IMR-90 (cell line): ENCODE measurements around the gene GMEB2. TPM values are rescaled to one million over a fixed set of nuclear protein-coding genes. Genes with fewer than 3 reads are reported as not detected.
"Not testable (repeated sequence)": the region's sequence is repeated elsewhere in the genome, so short reads cannot be mapped to it uniquely, and the experiment has no call there.

Experiments
- ATAC-seq: fragments of 200-7000 bp; cut with Tn5 transposase; 2 replicates; pipeline ENCODE4 v1.9.1; 2020; ENCODE audit warnings: low read depth, mild to moderate bottlenecking, moderate library complexity
- BruUV-seq: library from RNA; stranded (reverse); fragments of 400-500 nt; replicated peaks from 2 replicates; lab custom pipeline; 2021; lab: Mats Ljungman, UMichigan
- CTCF ChIA-PET: fragments of 300-600 bp; formaldehyde crosslinking; extraction: SDS; loops from one replicate; lab custom pipeline; 2021; ENCODE audit warnings: antibody characterized with exemption; lab: Yijun Ruan, JAX
- POLR2A ChIA-PET: fragments of 300-600 bp; sonication (Branson Sonifier 250); formaldehyde crosslinking; loops from one replicate; lab custom pipeline; 2022; ENCODE audit warnings: antibody characterized with exemption; ENCODE audit not compliant: unreplicated experiment; lab: Charles Lee
- DNase-seq: peaks from one replicate; pipeline ENCODE4 v3.0.0; 2013
- H2AFZ ChIP-seq: replicated peaks from 2 replicates; pipeline ENCODE3; 2013; ENCODE audit warnings: low read length, mild to moderate bottlenecking; ENCODE audit not compliant: poor library complexity
- H2AK5ac ChIP-seq: 2 replicates; pipeline ENCODE4 v1.6.1; 2013; ENCODE audit warnings: low read depth, low read length, inconsistent platforms
- H2AK9ac ChIP-seq: replicated peaks from 2 replicates; pipeline ENCODE3; 2013; ENCODE audit warnings: mild to moderate bottlenecking, low read depth, low read length, moderate library complexity; ENCODE audit not compliant: poor library complexity
- H2BK120ac ChIP-seq: 2 replicates; pipeline ENCODE4 v1.6.1; 2013; ENCODE audit warnings: low read depth, low read length, inconsistent platforms
- H2BK15ac ChIP-seq: 3 replicates; pipeline ENCODE4 v1.6.1; 2013; ENCODE audit warnings: low read depth, low read length, inconsistent platforms
- H2BK20ac ChIP-seq: 2 replicates; pipeline ENCODE4 v1.6.1; 2013; ENCODE audit warnings: low read depth, mild to moderate bottlenecking, inconsistent platforms, low read length, moderate library complexity
- H2BK5ac ChIP-seq: 2 replicates; pipeline ENCODE4 v1.6.1; 2013; ENCODE audit warnings: mild to moderate bottlenecking, low read depth, low read length, inconsistent platforms; ENCODE audit not compliant: poor library complexity, severe bottlenecking
- H3K14ac ChIP-seq: replicated peaks from 2 replicates; pipeline ENCODE4 v1.6.1; 2013; ENCODE audit warnings: low read depth, low read length, inconsistent platforms
- H3K18ac ChIP-seq: 2 replicates; pipeline ENCODE4 v1.6.1; 2013; ENCODE audit warnings: low read depth, low read length, control low read depth
- H3K23ac ChIP-seq: 2 replicates; pipeline ENCODE4 v1.6.1; 2013; ENCODE audit warnings: low read depth, low read length, inconsistent platforms
- H3K27ac ChIP-seq: 2 replicates; pipeline ENCODE4 v1.5.1; 2013; ENCODE audit warnings: mild to moderate bottlenecking, control low read depth, low read length; ENCODE audit not compliant: insufficient read depth
- H3K27me3 ChIP-seq: 2 replicates; pipeline ENCODE4 v1.6.1; 2013; ENCODE audit warnings: low read length; ENCODE audit not compliant: control insufficient read depth, insufficient read depth
- H3K36me3 ChIP-seq: 2 replicates; pipeline ENCODE4 v1.6.1; 2013; ENCODE audit warnings: low read length, mixed read lengths; ENCODE audit not compliant: control insufficient read depth, insufficient read depth
- H3K4ac ChIP-seq: 2 replicates; pipeline ENCODE4 v1.6.1; 2013; ENCODE audit warnings: low read depth, low read length, inconsistent platforms
- H3K4me1 ChIP-seq: 2 replicates; pipeline ENCODE4 v1.6.1; 2013; ENCODE audit warnings: low read length, mixed read lengths; ENCODE audit not compliant: control insufficient read depth, insufficient read depth
- H3K4me2 ChIP-seq: 2 replicates; pipeline ENCODE4 v1.6.1; 2013; ENCODE audit warnings: low read depth, mild to moderate bottlenecking, control low read depth, low read length, moderate library complexity
- H3K4me3 ChIP-seq: 2 replicates; pipeline ENCODE4 v1.5.1; 2013; ENCODE audit warnings: low read depth, mild to moderate bottlenecking, control low read depth, low read length, moderate library complexity; ENCODE audit not compliant: insufficient read depth
- H3K56ac ChIP-seq: 2 replicates; pipeline ENCODE4 v1.6.1; 2013; ENCODE audit warnings: low read length, inconsistent platforms; ENCODE audit not compliant: insufficient read depth; ENCODE audit errors: extremely low read depth
- H3K79me1 ChIP-seq, 2 experiments: 2 replicates each; pipeline ENCODE4 v1.6.1; 2013; ENCODE audit warnings: low read length in 2 of 2, inconsistent platforms in 1 of 2, low read depth in 1 of 2
- H3K9ac ChIP-seq: 2 replicates; pipeline ENCODE4 v1.6.1; 2013; ENCODE audit warnings: low read depth, low read length, control low read depth
- H3K9me1 ChIP-seq: 2 replicates; pipeline ENCODE4 v1.6.1; 2013; ENCODE audit warnings: low read length, inconsistent platforms; ENCODE audit not compliant: insufficient read depth
- H3K9me3 ChIP-seq: 2 replicates; pipeline ENCODE4 v1.6.1; 2013; ENCODE audit warnings: low read length; ENCODE audit not compliant: control insufficient read depth, insufficient read depth
- H4K20me1 ChIP-seq: 2 replicates; pipeline ENCODE4 v1.6.1; 2013; ENCODE audit warnings: low read length, inconsistent platforms; ENCODE audit not compliant: insufficient read depth
- H4K5ac ChIP-seq: 2 replicates; pipeline ENCODE4 v1.6.1; 2013; ENCODE audit warnings: mild to moderate bottlenecking, low read depth, low read length, control low read depth
- H4K8ac ChIP-seq, 2 experiments: 2 replicates each; pipeline ENCODE4 v1.6.1; 2013; ENCODE audit warnings: low read depth in 2 of 2, low read length in 2 of 2, control low read depth in 1 of 2, inconsistent platforms in 1 of 2
- H4K91ac ChIP-seq: 2 replicates; pipeline ENCODE4 v1.6.1; 2013; ENCODE audit warnings: low read depth, low read length, inconsistent platforms; ENCODE audit not compliant: insufficient read depth
- WGBS, 2 experiments: methylation state at CpG; one replicate each; pipeline versions ENCODE4 v1.1.5 to v1.1.7; 2013; ENCODE audit warnings: missing lambda C conversion rate in 2 of 2; ENCODE audit not compliant: insufficient read length in 1 of 2; ENCODE audit errors: extremely low coverage in 2 of 2; 5-methylcytosine and 5-hydroxymethylcytosine counted together
- dilution Hi-C: fragments of 300-500 bp; cut with HindIII; formaldehyde crosslinking; loops from one replicate; pipeline ENCODE4 v1.14.3; 2018; ENCODE audit warnings: low sequenced_read_pairs; ENCODE audit not compliant: unreplicated experiment
- in situ Hi-C: fragments of 300-500 bp; cut with MboI; formaldehyde crosslinking; loops from 3 replicates; pipeline ENCODE4 v1.14.3; 2019; ENCODE audit warnings: low sequenced_read_pairs, inconsistent platforms, mixed read lengths
- intact Hi-C: fragments of 100-400 bp; cut with micrococcal nuclease; formaldehyde crosslinking; loops from 2 replicates; pipeline ENCODE4 v1.10.0; 2022
- polyA plus RNA-seq, 3 experiments: library from polyadenylated mRNA; depleted of rRNA; stranded (reverse); fragments of >200 nt; gene quantifications; 2 replicates each; pipeline ENCODE4 v1.2.3, GENCODE V29; 2012; ENCODE audit warnings: low replicate concordance in 1 of 3
- total RNA-seq: library from RNA; depleted of rRNA; stranded (reverse); fragments of >200 nt; gene quantifications from 2 replicates; pipeline ENCODE4 v1.2.3, GENCODE V29; 2012

Gene GMEB2
- total and polyA plus RNA-seq, 2 of the 4 experiments (the other 2 are of a cell fraction), result 5.0 to 10.0 TPM

DNA sequence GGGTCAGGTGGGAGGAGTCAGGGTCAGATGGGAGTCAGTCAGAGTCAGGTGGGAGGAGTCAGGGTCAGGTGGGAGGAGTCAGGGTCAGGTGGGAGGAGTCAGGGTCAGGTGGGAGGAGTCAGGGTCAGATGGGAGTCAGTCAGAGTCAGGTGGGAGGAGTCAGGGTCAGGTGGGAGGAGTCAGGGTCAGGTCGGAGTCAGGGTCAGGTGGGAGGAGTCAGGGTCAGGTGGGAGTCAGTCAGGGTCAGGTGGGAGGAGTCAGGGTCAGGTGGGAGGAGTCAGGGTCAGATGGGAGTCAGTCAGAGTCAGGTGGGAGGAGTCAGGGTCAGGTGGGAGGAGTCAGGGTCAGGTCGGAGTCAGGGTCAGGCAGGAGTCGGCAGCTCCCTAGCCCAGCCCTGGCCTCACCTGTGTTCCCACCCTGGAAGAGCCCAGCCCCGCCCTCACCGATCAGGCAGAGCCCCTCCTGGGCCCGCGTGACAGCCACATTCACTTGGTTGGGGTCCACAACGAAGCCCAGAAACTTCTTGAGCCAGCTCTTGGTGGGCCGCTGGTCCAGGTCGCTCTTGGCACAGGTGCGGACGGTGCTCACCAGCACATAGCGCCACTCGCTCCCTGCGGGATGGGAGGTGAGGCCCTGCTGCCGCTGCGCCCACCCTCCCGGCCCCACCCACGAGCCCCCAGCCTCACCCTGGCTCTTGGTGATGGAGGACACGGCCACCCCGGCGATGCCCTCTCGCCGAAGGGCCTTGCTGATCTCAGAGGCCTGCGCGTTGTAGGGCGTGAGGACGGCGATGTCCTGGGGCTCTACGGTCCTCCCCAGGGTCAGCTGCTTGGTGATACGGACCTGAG, 67.2 kb downstream of the GMEB2 start:
- H2AFZ ChIP-seq, H4K91ac ChIP-seq, intact Hi-C loops, H2AK5ac ChIP-seq, H3K9me1 ChIP-seq, H3K14ac ChIP-seq, H3K27ac ChIP-seq, H3K4me1 ChIP-seq, H2BK120ac ChIP-seq, H3K79me1 ChIP-seq, H3K9me3 ChIP-seq, in situ Hi-C loops, H3K9ac ChIP-seq, POLR2A ChIA-PET, H3K4ac ChIP-seq, dilution Hi-C loops, H4K8ac ChIP-seq, H4K20me1 ChIP-seq, H2BK5ac ChIP-seq, CTCF ChIA-PET, DNase-seq, H3K4me3 ChIP-seq, H2BK15ac ChIP-seq, H3K18ac ChIP-seq, H3K56ac ChIP-seq, H2BK20ac ChIP-seq, H3K27me3 ChIP-seq, BruUV-seq, H2AK9ac ChIP-seq, ATAC-seq, H4K5ac ChIP-seq, H3K23ac ChIP-seq, H3K4me2 ChIP-seq: not testable (repeated sequence)
- 93% methylated on average over 23 of the region's 31 CpGs; no CpG with 5 or more reads in 1 of the 2 experiments for WGBS, 2 experiments
- H3K36me3 ChIP-seq, result peaks cover 44% of the 10 kb centered on the region
